SU-DHL-6 (cell line): ENCODE data around the gene SLC35G6.
"Not testable (repeated sequence)": the region's sequence is repeated elsewhere in the genome, so short reads cannot be mapped to it uniquely, and the experiment has no call there.

Experiments
- H2AFZ ChIP-seq: fragments of 200-600 bp; sonication (generic); 2 replicates; pipeline ENCODE4 v1.6.1; 2014; ENCODE audit warnings: low read depth, mild to moderate bottlenecking, moderate library complexity, mixed read lengths, antibody characterized with exemption, low read length; ENCODE audit not compliant: severe bottlenecking
- H3F3A ChIP-seq: fragments of 200-600 bp; shearing (Covaris generic); 2 replicates; pipeline ENCODE4 v1.6.0; 2016; ENCODE audit warnings: antibody characterized with exemption, mild to moderate bottlenecking; ENCODE audit not compliant: insufficient read depth
- H3K27ac ChIP-seq: fragments of 200-600 bp; sonication (generic); 2 replicates; pipeline ENCODE4 v1.5.1; 2016; ENCODE audit warnings: low read depth, mild to moderate bottlenecking, low read length, moderate library complexity, mixed read lengths
- H3K27me3 ChIP-seq: fragments of 200-600 bp; sonication (generic), shearing (Covaris generic); 2 replicates; pipeline ENCODE4 v1.6.0; 2014; ENCODE audit warnings: mild to moderate bottlenecking, low read length
- H3K36me3 ChIP-seq: fragments of 200-600 bp; sonication (generic); 2 replicates; pipeline ENCODE4 v1.6.1; 2014; ENCODE audit warnings: mild to moderate bottlenecking, low read length, mixed read lengths
- H3K4me2 ChIP-seq: fragments of 300-600, 200-600 bp; shearing (Covaris generic), sonication (generic); 2 replicates; pipeline ENCODE4 v1.6.0; 2014; ENCODE audit warnings: low read length, low read depth, mild to moderate bottlenecking; ENCODE audit not compliant: poor library complexity, severe bottlenecking
- H3K4me3 ChIP-seq: fragments of 200-600 bp; sonication (generic); 2 replicates; pipeline ENCODE4 v1.5.1; 2014; ENCODE audit warnings: antibody characterized with exemption, low read length, mild to moderate bottlenecking, mixed read lengths; ENCODE audit not compliant: insufficient read depth, poor library complexity, severe bottlenecking
- H3K79me2 ChIP-seq: fragments of 200-600 bp; sonication (generic); 2 replicates; pipeline ENCODE4 v1.6.1; 2014; ENCODE audit warnings: mild to moderate bottlenecking, low read length, moderate library complexity; ENCODE audit not compliant: insufficient read depth
- H3K9ac ChIP-seq: fragments of 200-600 bp; sonication (generic); 2 replicates; pipeline ENCODE4 v1.7.0; 2014; ENCODE audit warnings: mild to moderate bottlenecking, low read length
- H3K9me2 ChIP-seq: fragments of 200-600 bp; sonication (generic); replicated peaks from 2 replicates; pipeline ENCODE4 v1.6.1; 2014; ENCODE audit warnings: low read length; ENCODE audit not compliant: insufficient read depth
- H3K9me3 ChIP-seq: fragments of 200-600 bp; sonication (generic); 2 replicates; pipeline ENCODE4 v1.6.1; 2014; ENCODE audit warnings: low read length, mixed read lengths; ENCODE audit not compliant: insufficient read depth
- H4K20me1 ChIP-seq: fragments of 200-600 bp; sonication (generic); 2 replicates; pipeline ENCODE4 v1.6.1; 2014; ENCODE audit warnings: low read depth, mild to moderate bottlenecking, antibody characterized with exemption, low read length, moderate library complexity, mixed read lengths
- EZH2phosphoT487 ChIP-seq: fragments of 200-600 bp; sonication (generic), shearing (Covaris generic); conservative IDR thresholded peaks from 2 replicates; pipeline ENCODE4 v1.6.1; 2018; ENCODE audit warnings: mild to moderate bottlenecking, antibody characterized with exemption, low read length, moderate library complexity, mixed read lengths
- TF ChIP-seq, protein P1 (sequence below): fragments of 200-600 bp; sonication (generic); IDR thresholded peaks from one replicate; pipeline ENCODE4 v1.5.1; 2017; ENCODE audit warnings: antibody characterized with exemption, mild to moderate bottlenecking, low read length, moderate library complexity; ENCODE audit not compliant: insufficient read depth, poor library complexity, severe bottlenecking

SLC35G6 gene

DNA sequence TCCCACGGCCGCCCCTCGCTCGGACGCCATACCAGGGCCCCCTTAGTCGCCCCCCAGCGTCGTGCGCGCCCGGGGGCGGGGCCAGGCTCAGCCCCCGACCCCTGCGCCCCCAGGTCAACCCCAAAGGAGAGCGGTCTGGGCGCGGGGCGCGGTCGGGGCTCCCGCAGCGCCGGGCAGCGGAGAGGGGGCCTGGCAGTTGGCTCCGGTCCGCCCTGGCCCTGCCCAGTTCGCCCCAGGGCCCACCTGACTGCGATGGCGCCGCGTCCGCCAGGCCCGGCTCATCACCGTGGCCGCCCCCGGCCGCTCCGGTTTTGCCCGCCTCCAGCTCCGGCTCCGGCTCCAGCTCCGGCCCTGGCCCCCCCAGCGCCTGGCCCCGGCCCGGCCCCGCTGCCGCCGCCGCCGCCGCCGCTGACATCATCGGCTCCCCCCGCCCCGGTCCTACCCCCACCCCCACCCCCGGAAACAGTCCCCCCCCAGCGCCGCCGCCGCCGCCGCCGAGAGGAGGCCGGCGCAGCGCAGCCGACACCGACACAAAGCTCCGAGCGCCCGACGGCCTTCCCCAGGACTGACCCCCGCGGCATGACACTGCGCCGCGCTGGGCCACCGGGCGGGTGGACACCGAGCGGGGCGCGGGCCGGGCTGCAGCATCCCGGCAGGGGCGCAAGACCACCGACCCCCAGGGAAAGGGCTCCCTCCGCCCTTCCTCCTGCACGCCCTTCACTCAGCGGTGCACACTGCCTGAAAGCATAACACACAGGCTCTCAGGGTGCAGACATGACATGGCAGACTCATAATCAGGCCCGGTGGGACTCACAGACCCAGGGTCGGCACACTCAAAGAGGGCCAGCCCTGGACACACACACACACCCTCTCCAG is 1.8 kb upstream of the SLC35G6 start, which contains the start of gene ZBTB4:
Gene ZBTB4, minus strand, starts transcription at position 419 of the 876 bp plus-strand sequence. CDS start 12,830 bp downstream, outside the sequence.
- H3K9ac ChIP-seq = peak within 1 kb of the TSS; percentile 43
- no peaks in the 10 kb centered on the region for H3K9me3 ChIP-seq
- H3K79me2 ChIP-seq = no peaks in the 10 kb centered on the region
- H3K9me2 ChIP-seq = no peaks in the 10 kb centered on the region
- H3K36me3 ChIP-seq = no peaks in the 10 kb centered on the region
- peak within 1 kb of the TSS; percentile 34 for H3K4me3 ChIP-seq
- peak within 1 kb of the TSS; percentile 26 for H2AFZ ChIP-seq
- no peaks in the 10 kb centered on the region for H4K20me1 ChIP-seq
- TF ChIP-seq, protein P1, sequence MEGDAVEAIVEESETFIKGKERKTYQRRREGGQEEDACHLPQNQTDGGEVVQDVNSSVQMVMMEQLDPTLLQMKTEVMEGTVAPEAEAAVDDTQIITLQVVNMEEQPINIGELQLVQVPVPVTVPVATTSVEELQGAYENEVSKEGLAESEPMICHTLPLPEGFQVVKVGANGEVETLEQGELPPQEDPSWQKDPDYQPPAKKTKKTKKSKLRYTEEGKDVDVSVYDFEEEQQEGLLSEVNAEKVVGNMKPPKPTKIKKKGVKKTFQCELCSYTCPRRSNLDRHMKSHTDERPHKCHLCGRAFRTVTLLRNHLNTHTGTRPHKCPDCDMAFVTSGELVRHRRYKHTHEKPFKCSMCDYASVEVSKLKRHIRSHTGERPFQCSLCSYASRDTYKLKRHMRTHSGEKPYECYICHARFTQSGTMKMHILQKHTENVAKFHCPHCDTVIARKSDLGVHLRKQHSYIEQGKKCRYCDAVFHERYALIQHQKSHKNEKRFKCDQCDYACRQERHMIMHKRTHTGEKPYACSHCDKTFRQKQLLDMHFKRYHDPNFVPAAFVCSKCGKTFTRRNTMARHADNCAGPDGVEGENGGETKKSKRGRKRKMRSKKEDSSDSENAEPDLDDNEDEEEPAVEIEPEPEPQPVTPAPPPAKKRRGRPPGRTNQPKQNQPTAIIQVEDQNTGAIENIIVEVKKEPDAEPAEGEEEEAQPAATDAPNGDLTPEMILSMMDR = no peak
- TF ChIP-seq EZH2phosphoT487 = no peak
- H3F3A ChIP-seq = no peaks in the 10 kb centered on the region
- peak within 1 kb of the TSS; percentile 49 for H3K4me2 ChIP-seq
- H3K27ac ChIP-seq = no peak within 1 kb of the TSS
- no peaks in the 10 kb centered on the region for H3K27me3 ChIP-seq

DNA sequence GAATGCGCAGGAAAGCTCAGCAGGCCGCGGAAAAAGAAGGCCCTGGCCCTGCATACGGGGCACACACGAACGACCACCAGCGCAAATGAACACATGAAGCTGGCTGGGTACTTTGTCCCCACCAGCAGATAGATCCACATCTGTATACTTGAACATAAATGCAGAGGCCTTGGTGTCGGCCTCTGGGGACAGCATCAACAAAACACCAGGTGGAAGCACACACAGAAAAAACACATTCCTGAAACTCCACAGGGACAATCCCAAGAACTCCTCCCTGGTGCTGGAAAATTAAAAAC is 1.2 kb upstream of the SLC35G6 start:
- TF ChIP-seq, protein P1 = no peak
- no peak for TF ChIP-seq EZH2phosphoT487
- H3K9ac ChIP-seq = no peak overlapping the region; the same call in 1 of the 2 replicates
- no peak overlapping the region for H3K4me3 ChIP-seq
- H3K4me2 ChIP-seq = peak overlapping the region; percentile 49
- peaks cover 2% of the 10 kb centered on the region for H3K79me2 ChIP-seq
- no peak overlapping the region for H2AFZ ChIP-seq
- H3K36me3 ChIP-seq = no peaks in the 10 kb centered on the region
- no peaks in the 10 kb centered on the region for H3K9me2 ChIP-seq
- H3K27ac ChIP-seq = no peak overlapping the region
- no peaks in the 10 kb centered on the region for H3K27me3 ChIP-seq
- H4K20me1 ChIP-seq = no peaks in the 10 kb centered on the region
- peaks cover 3% of the 10 kb centered on the region; the same call in 1 of the 2 replicates for H3F3A ChIP-seq
- no peaks in the 10 kb centered on the region for H3K9me3 ChIP-seq

DNA sequence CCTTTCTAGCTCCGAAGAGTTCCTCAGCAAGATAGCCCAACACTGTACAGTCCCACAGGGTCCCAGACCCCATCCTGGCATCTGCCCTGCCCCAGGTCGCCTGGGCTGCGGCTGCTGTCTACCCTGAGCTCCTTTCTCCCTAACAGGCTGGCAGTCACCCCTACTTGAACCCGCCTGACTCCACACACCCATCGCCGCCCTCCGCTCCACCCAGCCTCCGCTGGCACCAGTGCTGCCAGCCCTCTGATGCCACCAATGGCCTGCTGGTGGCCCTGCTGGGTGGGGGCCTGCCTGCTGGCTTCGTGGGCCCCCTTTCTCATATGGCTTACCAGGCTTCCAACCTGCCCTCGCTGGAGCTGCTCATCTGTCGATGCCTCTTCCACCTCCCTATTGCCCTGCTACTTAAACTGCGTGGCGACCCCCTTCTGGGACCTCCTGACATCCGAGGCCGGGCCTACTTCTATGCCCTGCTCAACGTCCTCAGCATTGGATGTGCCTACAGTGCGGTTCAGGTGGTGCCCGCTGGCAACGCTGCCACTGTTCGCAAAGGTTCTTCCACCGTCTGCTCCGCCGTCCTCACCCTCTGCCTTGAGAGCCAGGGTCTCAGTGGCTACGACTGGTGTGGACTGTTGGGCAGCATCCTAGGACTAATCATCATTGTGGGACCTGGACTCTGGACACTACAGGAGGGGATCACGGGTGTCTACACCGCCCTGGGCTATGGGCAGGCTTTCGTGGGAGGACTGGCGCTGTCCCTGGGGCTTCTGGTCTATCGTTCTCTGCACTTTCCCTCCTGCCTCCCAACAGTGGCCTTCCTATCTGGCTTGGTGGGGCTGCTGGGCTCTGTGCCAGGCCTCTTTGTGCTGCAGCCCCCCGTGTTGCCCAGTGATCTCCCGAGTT is 846 bp downstream of the SLC35G6 start:
- H3K27me3 ChIP-seq, H3K27ac ChIP-seq, H2AFZ ChIP-seq, H3K9ac ChIP-seq, H3K9me3 ChIP-seq, H3K4me3 ChIP-seq, H4K20me1 ChIP-seq, H3K36me3 ChIP-seq, H3K4me2 ChIP-seq, H3K9me2 ChIP-seq: not testable (repeated sequence)
- Histone ChIP-seq H3K79me2 (peaks cover 21% of the 10 kb centered on the region), H3F3A (peaks cover 11% of the 10 kb centered on the region; the same call in 1 of the 2 replicates)

DNA sequence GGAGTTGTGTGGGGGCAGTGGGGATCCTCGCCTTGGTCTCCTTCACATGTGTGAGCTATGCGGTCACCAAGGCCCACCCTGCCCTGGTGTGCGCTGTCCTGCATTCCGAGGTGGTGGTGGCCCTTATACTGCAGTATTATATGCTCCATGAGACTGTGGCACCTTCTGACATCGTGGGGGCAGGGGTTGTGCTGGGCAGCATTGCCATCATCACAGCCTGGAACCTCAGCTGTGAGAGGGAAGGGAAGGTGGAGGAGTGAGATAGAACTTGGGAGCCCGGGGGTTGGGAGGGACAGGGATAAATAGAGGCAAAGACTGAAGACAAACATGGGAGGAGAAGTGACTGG is 1.5 kb downstream of the SLC35G6 start:
- not testable (repeated sequence) for H3K9me2 ChIP-seq, H3K27ac ChIP-seq, H4K20me1 ChIP-seq

More for the DNA sequence above, 1.5 kb downstream of the SLC35G6 start:
- peaks cover 11% of the 10 kb centered on the region; the same call in 1 of the 2 replicates for H3F3A ChIP-seq
- H3K27me3 ChIP-seq, H3K36me3 ChIP-seq, H3K9me3 ChIP-seq, H3K4me3 ChIP-seq, H2AFZ ChIP-seq: not testable (repeated sequence)
- H3K79me2 ChIP-seq = peaks cover 27% of the 10 kb centered on the region
- H3K4me2 ChIP-seq = peak overlapping the region; percentile 79
- H3K9ac ChIP-seq = peak overlapping the region; percentile 81; the same call in 1 of the 2 replicates
